Stimulated activated CD8-positive, alpha-beta memory T cell treated with anti-CD3 and anti-CD28 coated beads, Interleukin-12 subunit alpha, Interleukin-12 subunit beta, amount 100 ng/mL, for 4 hours (primary cell): ENCODE results near the gene KCNH2.
A peak's percentile ranks its signal among the peaks of the same experiment; 100 is the strongest.

ENCODE experiments used
- DNase-seq: peaks from one replicate; pipeline ENCODE4 v3.0.0-alpha.2; 2020; ENCODE audit warnings: low read depth

KCNH2 gene

GRCh38 chr7:151011097-151011409 lies 32.9 kb upstream of the KCNH2 start:
- no peak for DNase-seq

GRCh38 chr7:151010307-151011096 lies 32.4 kb upstream of the KCNH2 start:
- no peak for DNase-seq

GRCh38 chr7:151010037-151010306 lies 31.9 kb upstream of the KCNH2 start:
- DNase-seq = no peak

GRCh38 chr7:151009327-151010036 lies 31.4 kb upstream of the KCNH2 start:
- no peak for DNase-seq

- peak; percentile 54 for DNase-seq
These were observed 30.6 kb upstream of the KCNH2 start for GRCh38 chr7:151008511-151009323.

- no peak for DNase-seq
These were observed 30.0 kb upstream of the KCNH2 start for GRCh38 chr7:151008143-151008510.

- DNase-seq = no peak
These were observed 29.4 kb upstream of the KCNH2 start for GRCh38 chr7:151007469-151007898.

- DNase-seq = no peak
These were observed 28.6 kb upstream of the KCNH2 start for GRCh38 chr7:151006590-151007300.

- no peak for DNase-seq
These were observed 27.4 kb upstream of the KCNH2 start for GRCh38 chr7:151005566-151005965.

- DNase-seq = no peak
These were observed 25.5 kb upstream of the KCNH2 start for GRCh38 chr7:151003572-151003971.

GRCh38 chr7:151001546-151001945 lies 23.4 kb upstream of the KCNH2 start:
- no peak for DNase-seq

- DNase-seq = no peak
These were observed 22.9 kb upstream of the KCNH2 start for GRCh38 chr7:151000897-151001495.

- no peak for DNase-seq
These were observed 21.5 kb upstream of the KCNH2 start for GRCh38 chr7:150999497-151000230.

GRCh38 chr7:150999001-150999400 lies 20.9 kb upstream of the KCNH2 start:
- DNase-seq = no peak

- DNase-seq = no peak
These were observed 20.2 kb upstream of the KCNH2 start for GRCh38 chr7:150998341-150998740.

- no peak for DNase-seq
These were observed 19.7 kb upstream of the KCNH2 start for GRCh38 chr7:150997817-150998216.

GRCh38 chr7:150997075-150997511 lies 19.0 kb upstream of the KCNH2 start:
- no peak for DNase-seq

GRCh38 chr7:150996376-150997074 lies 18.4 kb upstream of the KCNH2 start:
- no peak for DNase-seq

GRCh38 chr7:150994838-150995510 lies 16.9 kb upstream of the KCNH2 start:
- no peak for DNase-seq
